GM12865 (cell line): Measurements from ENCODE around the gene MAML3.

Source experiments
- DNase-seq: peaks from one replicate; pipeline ENCODE4 v3.0.0; 2010; ENCODE audit warnings: low read depth
- H3K4me3 ChIP-seq: 2 replicates; pipeline ENCODE4 v1.5.1; 2011; ENCODE audit warnings: mild to moderate bottlenecking, low read depth, low read length, control low read depth
- TF ChIP-seq, protein P1 (sequence below): IDR thresholded peaks from 2 replicates; pipeline ENCODE4 v1.5.1; 2011; ENCODE audit warnings: low read length, control low read depth, low read depth, inconsistent platforms; ENCODE audit not compliant: insufficient read depth; ENCODE audit errors: missing control alignments

The MAML3 gene

DNA sequence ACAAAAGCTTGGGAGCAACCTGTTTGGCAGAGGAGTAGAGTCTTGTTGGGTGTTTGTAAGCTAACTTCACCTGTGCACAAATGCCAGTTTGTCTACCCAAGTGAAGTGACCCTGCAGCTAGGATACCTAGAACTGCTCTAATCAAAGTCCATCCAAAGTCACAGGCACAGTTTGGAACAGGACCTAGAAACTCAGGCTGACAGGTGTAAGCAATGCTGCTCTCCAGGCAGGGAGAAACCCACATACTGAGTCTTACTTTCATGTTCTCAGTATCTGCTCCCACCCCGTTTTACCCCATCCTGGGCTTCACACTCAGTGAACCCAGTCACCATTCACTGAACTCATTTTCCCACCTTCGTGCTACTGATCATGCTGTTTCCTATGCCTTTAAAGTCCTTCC is 40.3 kb downstream of the MAML3 start:
- no peak overlapping the region for H3K4me3 ChIP-seq
- TF ChIP-seq, protein P1, sequence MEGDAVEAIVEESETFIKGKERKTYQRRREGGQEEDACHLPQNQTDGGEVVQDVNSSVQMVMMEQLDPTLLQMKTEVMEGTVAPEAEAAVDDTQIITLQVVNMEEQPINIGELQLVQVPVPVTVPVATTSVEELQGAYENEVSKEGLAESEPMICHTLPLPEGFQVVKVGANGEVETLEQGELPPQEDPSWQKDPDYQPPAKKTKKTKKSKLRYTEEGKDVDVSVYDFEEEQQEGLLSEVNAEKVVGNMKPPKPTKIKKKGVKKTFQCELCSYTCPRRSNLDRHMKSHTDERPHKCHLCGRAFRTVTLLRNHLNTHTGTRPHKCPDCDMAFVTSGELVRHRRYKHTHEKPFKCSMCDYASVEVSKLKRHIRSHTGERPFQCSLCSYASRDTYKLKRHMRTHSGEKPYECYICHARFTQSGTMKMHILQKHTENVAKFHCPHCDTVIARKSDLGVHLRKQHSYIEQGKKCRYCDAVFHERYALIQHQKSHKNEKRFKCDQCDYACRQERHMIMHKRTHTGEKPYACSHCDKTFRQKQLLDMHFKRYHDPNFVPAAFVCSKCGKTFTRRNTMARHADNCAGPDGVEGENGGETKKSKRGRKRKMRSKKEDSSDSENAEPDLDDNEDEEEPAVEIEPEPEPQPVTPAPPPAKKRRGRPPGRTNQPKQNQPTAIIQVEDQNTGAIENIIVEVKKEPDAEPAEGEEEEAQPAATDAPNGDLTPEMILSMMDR, result no peak
- no peak for DNase-seq

DNA sequence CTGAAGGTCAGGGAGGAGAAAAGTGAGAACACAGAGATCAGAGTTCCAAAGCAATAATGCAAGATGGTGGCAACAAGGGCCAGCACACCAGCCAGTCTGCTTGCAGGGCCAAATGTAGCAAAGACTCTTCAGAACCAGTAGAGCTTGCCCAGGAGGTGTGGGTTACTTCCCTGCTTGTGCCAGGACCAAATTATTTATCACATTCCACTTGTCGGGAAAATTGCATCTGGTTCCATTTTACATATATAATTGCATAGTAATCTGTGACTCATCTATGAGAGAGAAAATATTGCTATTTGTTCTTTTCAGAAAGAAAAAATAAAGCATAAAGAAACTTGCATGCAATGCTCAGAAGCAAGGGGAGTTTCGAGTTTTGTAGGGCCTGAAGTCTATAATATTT is 41.4 kb downstream of the MAML3 start:
- TF ChIP-seq, protein P1, result no peak
- no peak overlapping the region for H3K4me3 ChIP-seq
- no peak for DNase-seq

DNA sequence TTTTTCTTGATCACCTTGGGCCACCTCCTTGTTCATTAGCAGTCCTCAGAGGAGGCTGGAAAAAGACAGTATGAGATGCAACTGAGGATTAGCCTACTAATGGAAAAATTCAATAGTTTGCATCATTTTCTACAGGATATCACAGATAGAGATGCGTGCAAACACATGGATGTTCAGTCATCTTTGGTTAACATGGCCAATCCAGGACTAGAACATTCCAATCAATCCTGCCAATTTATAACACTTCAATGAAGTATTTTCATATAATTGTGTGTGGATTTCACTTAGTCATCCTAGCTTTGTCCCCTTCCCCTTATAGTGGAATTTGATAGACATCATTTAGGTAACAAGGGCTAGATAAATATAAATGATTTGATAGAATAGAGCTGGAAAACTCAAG is 42.7 kb downstream of the MAML3 start:
- no peak for DNase-seq
- TF ChIP-seq, protein P1, result no peak
- H3K4me3 ChIP-seq, result no peak overlapping the region

DNA sequence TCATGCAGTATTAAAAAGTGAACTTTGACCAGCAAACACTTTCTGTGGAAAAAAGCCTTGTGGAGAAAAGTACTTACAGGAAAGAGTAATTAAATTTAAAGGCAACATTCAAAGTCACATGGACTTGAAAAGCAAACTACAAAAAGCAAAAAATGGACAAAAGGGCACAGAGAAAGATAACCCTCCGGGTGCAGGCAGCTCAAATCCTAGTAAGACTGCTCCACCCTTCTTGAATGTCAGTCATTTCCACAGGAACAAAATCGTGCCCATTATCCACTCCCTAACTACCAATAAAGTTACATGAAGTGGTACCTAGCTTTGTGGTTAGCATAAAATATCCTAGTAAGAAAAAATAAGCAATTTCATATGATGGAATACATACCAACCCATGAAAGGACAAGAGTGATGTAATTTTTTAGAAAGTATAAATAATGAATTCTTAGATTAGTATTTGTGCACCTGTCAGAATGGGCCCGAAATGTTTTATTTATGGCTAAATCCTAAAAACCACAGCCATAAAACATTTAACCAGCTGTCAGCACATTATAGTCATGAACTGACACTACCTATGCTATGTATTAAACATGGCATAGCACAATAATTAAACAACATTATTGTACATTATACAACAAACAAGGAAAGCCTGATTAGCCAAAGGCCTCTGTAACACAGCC is 43.3 kb downstream of the MAML3 start:
- TF ChIP-seq, protein P1, result no peak
- no peak for DNase-seq
- no peak overlapping the region for H3K4me3 ChIP-seq

DNA sequence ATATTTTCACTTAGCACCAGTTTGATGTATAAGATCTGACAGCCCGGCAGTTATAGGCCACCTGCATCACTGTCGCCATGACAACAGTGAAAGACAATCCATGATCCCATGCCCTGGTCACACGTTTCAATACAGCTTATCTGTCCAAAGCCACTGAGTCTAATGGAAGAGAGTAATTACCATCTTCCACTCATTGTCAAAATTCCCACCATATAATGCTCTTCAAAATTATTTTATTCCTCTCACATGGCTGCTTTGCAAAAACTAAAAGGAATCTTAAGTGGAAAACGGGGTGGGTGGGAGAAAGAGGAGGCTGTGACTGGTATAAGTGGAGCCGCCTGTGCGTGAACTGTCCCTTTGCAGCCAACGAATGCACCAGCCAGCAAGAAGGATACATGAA is 44.2 kb downstream of the MAML3 start:
- TF ChIP-seq, protein P1, result no peak
- DNase-seq, result no peak
- no peak overlapping the region for H3K4me3 ChIP-seq

DNA sequence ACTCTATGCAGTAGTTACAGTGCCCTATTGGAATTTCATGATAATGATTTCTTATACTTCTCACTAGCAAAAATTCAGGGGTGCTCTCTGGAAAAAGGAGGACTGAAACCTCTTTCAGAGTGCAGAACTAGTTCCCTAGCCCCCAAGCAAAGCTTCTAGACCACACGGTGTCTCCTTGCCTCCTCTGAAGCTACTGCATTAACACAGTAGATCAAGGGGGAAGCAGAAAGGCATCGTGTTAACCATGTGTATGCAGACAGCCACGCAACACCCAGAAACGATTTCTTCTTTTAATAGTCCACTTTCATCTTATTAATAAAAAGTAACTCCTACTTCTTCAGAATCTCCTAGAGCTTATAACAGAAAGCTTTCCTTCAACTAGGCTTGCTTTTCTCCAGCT is 44.7 kb downstream of the MAML3 start:
- TF ChIP-seq, protein P1, result no peak
- DNase-seq, result no peak
- no peak overlapping the region for H3K4me3 ChIP-seq

DNA sequence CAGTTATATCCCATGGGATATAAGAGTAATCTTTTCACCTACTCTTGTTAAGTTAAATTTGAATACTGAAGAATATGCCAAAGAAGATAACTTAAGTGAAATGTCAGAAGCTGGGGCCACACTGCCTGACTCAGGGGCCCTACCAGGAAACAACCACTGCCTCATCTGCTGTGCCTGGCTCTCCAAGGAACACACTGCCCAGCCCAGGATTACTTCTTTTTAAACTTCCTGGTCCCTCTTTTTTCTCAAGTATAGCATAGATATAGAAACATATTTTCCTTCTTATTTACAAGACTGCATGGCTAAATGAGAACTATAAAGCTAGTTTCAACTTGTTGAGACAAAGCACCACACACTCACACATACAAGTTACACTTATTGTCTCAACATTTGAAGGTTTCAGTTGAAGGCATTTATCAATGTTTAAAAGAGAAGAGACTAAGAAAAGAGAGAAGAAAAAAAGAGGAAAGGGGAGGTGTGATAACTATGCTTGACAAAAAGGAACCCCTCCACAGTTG is 45.2 kb downstream of the MAML3 start:
- H3K4me3 ChIP-seq, result no peak overlapping the region
- DNase-seq, result no peak
- TF ChIP-seq, protein P1, result no peak
